Mesothelial cell of epicardium (in vitro differentiated cells): ENCODE measurements around the gene EID2. TPM values are rescaled to one million over a fixed set of nuclear protein-coding genes. Genes with fewer than 3 reads are reported as not detected.

Experiments
- DNase-seq, 2 experiments: peaks; one replicate each; pipeline ENCODE4 v3.0.0; 2021; ENCODE audit warnings: low spot score in 2 of 2; ENCODE audit not compliant: unreplicated experiment in 2 of 2
- H3K27ac Mint-ChIP-seq: 2 replicates; pipeline ENCODE4 v1.8.0; 2021; ENCODE audit warnings: mixed read lengths
- H3K27me3 Mint-ChIP-seq: 2 replicates; pipeline ENCODE4 v1.8.0; 2021; ENCODE audit warnings: low read depth, mixed read lengths
- H3K36me3 Mint-ChIP-seq: 2 replicates; pipeline ENCODE4 v1.8.0; 2021; ENCODE audit warnings: mixed read lengths
- H3K4me1 Mint-ChIP-seq: 2 replicates; pipeline ENCODE4 v1.8.0; 2021; ENCODE audit warnings: mixed read lengths
- H3K4me3 Mint-ChIP-seq: 2 replicates; pipeline ENCODE4 v1.8.0; 2021; ENCODE audit warnings: mild to moderate bottlenecking, moderate library complexity, mixed read lengths
- H3K9me3 Mint-ChIP-seq: 2 replicates; pipeline ENCODE4 v1.8.0; 2021; ENCODE audit warnings: mixed read lengths
- CTCF ChIP-seq: fragments of 200-600 bp; sonication (generic); IDR thresholded peaks from one replicate; pipeline ENCODE4 v1.5.0; 2021; ENCODE audit warnings: antibody characterized with exemption; ENCODE audit not compliant: unreplicated experiment
- total RNA-seq: library from RNA; stranded (reverse); gene quantifications from 3 replicates; pipeline ENCODE4 v1.2.1, GENCODE V29; 2021

EID2 gene
- total RNA-seq, 1 donor from 2014 or later, result 19.7 TPM

- Mint-ChIP-seq H3K9me3 (no peaks in the 10 kb centered on the region), H3K27ac (no peak overlapping the region), H3K4me1 (peaks cover 14% of the 10 kb centered on the region), H3K36me3 (peaks cover 3% of the 10 kb centered on the region), H3K4me3 (no peak overlapping the region), H3K27me3 (peaks cover 70% of the 10 kb centered on the region)
- no peak for DNase-seq
- TF ChIP-seq CTCF, result no peak
Measured at GRCh38 chr19:39497701-39497995, 42.3 kb downstream of the EID2 start.

- Mint-ChIP-seq H3K4me3 (no peak overlapping the region), H3K9me3 (no peaks in the 10 kb centered on the region), H3K27ac (no peak overlapping the region), H3K4me1 (peaks cover 14% of the 10 kb centered on the region), H3K36me3 (peaks cover 3% of the 10 kb centered on the region), H3K27me3 (peaks cover 56% of the 10 kb centered on the region)
- no peak for DNase-seq
- no peak for TF ChIP-seq CTCF
Measured at GRCh38 chr19:39496063-39496462, 43.9 kb downstream of the EID2 start.

- H3K9me3 Mint-ChIP-seq, result no peaks in the 10 kb centered on the region
- peaks cover 12% of the 10 kb centered on the region for H3K4me1 Mint-ChIP-seq
- TF ChIP-seq CTCF, result no peak
- DNase-seq, result no peak
- no peak overlapping the region for H3K4me3 Mint-ChIP-seq
- H3K27ac Mint-ChIP-seq, result no peak overlapping the region
- H3K27me3 Mint-ChIP-seq, result peaks cover 42% of the 10 kb centered on the region
- peaks cover 8% of the 10 kb centered on the region for H3K36me3 Mint-ChIP-seq
Measured at GRCh38 chr19:39494661-39495060, 45.3 kb downstream of the EID2 start.

DNA sequence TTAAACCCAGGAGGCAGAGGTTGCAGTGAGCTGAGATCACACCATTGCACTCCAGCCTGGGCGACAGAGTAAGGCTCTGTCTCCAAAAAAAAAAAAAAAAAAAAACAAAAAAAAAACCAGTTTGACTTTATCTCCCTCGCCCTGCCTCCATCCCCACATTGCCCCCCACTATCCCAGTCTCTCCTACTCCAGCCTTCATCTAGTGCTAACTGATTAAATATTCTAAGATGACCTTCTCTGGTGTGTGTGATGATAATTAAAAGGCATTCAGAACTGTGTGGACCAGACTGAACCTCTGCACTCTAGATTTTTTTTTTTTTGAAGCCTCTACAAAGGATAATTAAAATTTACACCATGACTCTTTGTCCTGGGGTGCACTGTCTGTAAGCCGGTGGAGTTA, 47.2 kb downstream of the EID2 start:
- no peak overlapping the region for H3K27ac Mint-ChIP-seq

GRCh38 chr19:39492225-39492624, 47.7 kb downstream of the EID2 start:
- no peak overlapping the region for H3K4me3 Mint-ChIP-seq
- H3K27ac Mint-ChIP-seq, result no peak overlapping the region
- DNase-seq, result no peak
- no peak for TF ChIP-seq CTCF
- H3K4me1 Mint-ChIP-seq, result no peaks in the 10 kb centered on the region
- no peaks in the 10 kb centered on the region for H3K9me3 Mint-ChIP-seq
- H3K36me3 Mint-ChIP-seq, result peaks cover 19% of the 10 kb centered on the region
- peaks cover 19% of the 10 kb centered on the region for H3K27me3 Mint-ChIP-seq

More for the DNA sequence above, 47.2 kb downstream of the EID2 start:
- peaks cover 24% of the 10 kb centered on the region for H3K27me3 Mint-ChIP-seq
- H3K4me3 Mint-ChIP-seq, result no peak overlapping the region
- no peaks in the 10 kb centered on the region for H3K4me1 Mint-ChIP-seq
- TF ChIP-seq CTCF, result no peak
- DNase-seq, result no peak
- no peaks in the 10 kb centered on the region for H3K9me3 Mint-ChIP-seq
- H3K36me3 Mint-ChIP-seq, result peaks cover 19% of the 10 kb centered on the region

DNA sequence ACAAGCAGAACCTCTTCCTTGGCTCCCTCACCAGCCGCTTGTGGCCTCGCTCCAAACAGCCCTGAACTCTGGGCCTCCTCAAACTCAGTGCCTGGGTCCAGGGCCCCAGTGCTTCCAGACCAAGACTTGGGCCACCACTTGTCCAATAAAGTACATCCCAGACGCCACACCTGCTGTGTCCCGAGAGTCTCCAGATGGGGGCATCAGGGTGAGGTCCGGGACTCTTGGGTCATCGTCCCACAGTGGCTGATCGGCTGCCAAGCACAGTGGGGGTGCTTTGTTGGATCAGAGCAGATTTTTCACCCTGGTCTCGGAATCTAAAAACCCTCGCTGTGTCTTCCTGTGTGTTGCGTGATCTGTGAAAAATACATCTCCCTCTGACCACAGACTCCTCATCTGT, 50.2 kb downstream of the EID2 start:
- H3K9me3 Mint-ChIP-seq, result no peaks in the 10 kb centered on the region
- TF ChIP-seq CTCF, result no peak
- no peak overlapping the region for H3K4me3 Mint-ChIP-seq
- DNase-seq, result no peak
- no peaks in the 10 kb centered on the region for H3K27me3 Mint-ChIP-seq
- H3K4me1 Mint-ChIP-seq, result no peaks in the 10 kb centered on the region
- peaks cover 26% of the 10 kb centered on the region for H3K36me3 Mint-ChIP-seq
- H3K27ac Mint-ChIP-seq, result no peak overlapping the region
